ENCODE measurements around the gene KRTAP4-8. TPM values are rescaled to one million over a fixed set of nuclear protein-coding genes. Genes with fewer than 3 reads are reported as not detected.
"Not testable (repeated sequence)": the region's sequence is repeated elsewhere in the genome, so short reads cannot be mapped to it uniquely, and the experiment has no call there.

The KRTAP4-8 gene
- total RNA-seq, 1 experiment from 2014 or later = not detected

GRCh38 chr17:41103896-41104295, 6.0 kb upstream of the KRTAP4-8 start:
- intact Hi-C loops (cut with micrococcal nuclease) = no loop called here
- H3K4me3 ChIP-seq (ENCODE audit: low read length) = peak overlapping the region; percentile 36; the same call in 1 of the 2 replicates
- TSS peak; percentile 69 for BruUV-seq (replicated peaks)
- TF ChIP-seq, protein P1, sequence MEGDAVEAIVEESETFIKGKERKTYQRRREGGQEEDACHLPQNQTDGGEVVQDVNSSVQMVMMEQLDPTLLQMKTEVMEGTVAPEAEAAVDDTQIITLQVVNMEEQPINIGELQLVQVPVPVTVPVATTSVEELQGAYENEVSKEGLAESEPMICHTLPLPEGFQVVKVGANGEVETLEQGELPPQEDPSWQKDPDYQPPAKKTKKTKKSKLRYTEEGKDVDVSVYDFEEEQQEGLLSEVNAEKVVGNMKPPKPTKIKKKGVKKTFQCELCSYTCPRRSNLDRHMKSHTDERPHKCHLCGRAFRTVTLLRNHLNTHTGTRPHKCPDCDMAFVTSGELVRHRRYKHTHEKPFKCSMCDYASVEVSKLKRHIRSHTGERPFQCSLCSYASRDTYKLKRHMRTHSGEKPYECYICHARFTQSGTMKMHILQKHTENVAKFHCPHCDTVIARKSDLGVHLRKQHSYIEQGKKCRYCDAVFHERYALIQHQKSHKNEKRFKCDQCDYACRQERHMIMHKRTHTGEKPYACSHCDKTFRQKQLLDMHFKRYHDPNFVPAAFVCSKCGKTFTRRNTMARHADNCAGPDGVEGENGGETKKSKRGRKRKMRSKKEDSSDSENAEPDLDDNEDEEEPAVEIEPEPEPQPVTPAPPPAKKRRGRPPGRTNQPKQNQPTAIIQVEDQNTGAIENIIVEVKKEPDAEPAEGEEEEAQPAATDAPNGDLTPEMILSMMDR (conservative IDR thresholded peaks at IDR 0.05; ENCODE audit: low read depth, low read length) = no peak
- TF ChIP-seq EZH2 (IDR thresholded peaks at IDR 0.05; ENCODE audit: low read length, unreplicated experiment) = no peak
- H3F3A ChIP-seq (ENCODE audit: low read length, unreplicated experiment) = no peaks in the 10 kb centered on the region
- ChIA-PET POLR2A (ENCODE audit: unreplicated experiment) (interaction anchor here (0.5 kb wide), 1 partner anchor 47 kb away, joined by 3 read pairs; no protein-coding TSS in a partner anchor), CTCF (no interaction called here)
- H3K27me3 ChIP-seq (ENCODE audit: low read length) = no peaks in the 10 kb centered on the region
- H2AFZ ChIP-seq (ENCODE audit: low read length) = no peak overlapping the region
- peak overlapping the region; percentile 27; the same call in 1 of the 2 replicates for H3K27ac ChIP-seq (ENCODE audit: low read length)
- H3K9me2 ChIP-seq (replicated peaks; ENCODE audit: low read length) = no peaks in the 10 kb centered on the region
- H3K79me2 ChIP-seq (ENCODE audit: low read length) = 0 out of 2 replicates have a peak, but pooled peaks cover 5% of the 10 kb centered on the region
- no peak overlapping the region for H3K9ac ChIP-seq (ENCODE audit: low read length)
- DNase-seq (peak; percentile 7), ATAC-seq (no peak)
- H4K20me1 ChIP-seq (ENCODE audit: low read length) = no peaks in the 10 kb centered on the region
- no peaks in the 10 kb centered on the region for H3K36me3 ChIP-seq (ENCODE audit: low read depth, low read length)
- peak overlapping the region; percentile 54 for H3K4me2 ChIP-seq (ENCODE audit: low read length)
- H3K9me3 ChIP-seq (ENCODE audit: low read length) = no peaks in the 10 kb centered on the region
- peaks cover 34% of the 10 kb centered on the region for H3K4me1 ChIP-seq (ENCODE audit: insufficient read depth, low read length)

GRCh38 chr17:41101586-41102259, 3.8 kb upstream of the KRTAP4-8 start, which contains the start of gene KRTAP4-16:
Gene KRTAP4-16, minus strand, starts transcription at chr17:41102209. Its CDS starts 0 bp downstream, at chr17:41102209.
- intact Hi-C loops (cut with micrococcal nuclease) = no loop called here
- H3K36me3 ChIP-seq (ENCODE audit: low read depth, low read length) = no peaks in the 10 kb centered on the region
- H3K9me3 ChIP-seq (ENCODE audit: low read length) = no peaks in the 10 kb centered on the region
- H3K27me3 ChIP-seq (ENCODE audit: low read length) = no peaks in the 10 kb centered on the region
- peak within 1 kb of the TSS; percentile 61 for H3K4me2 ChIP-seq (ENCODE audit: low read length)
- H3F3A ChIP-seq (ENCODE audit: low read length, unreplicated experiment) = no peaks in the 10 kb centered on the region
- 0 out of 2 replicates have a peak within 1 kb of the TSS, but pooled peaks have one; percentile 9 for H3K27ac ChIP-seq (ENCODE audit: low read length)
- DNase-seq (peak; percentile 49), ATAC-seq (no peak)
- TF ChIP-seq EZH2phosphoT487 (IDR thresholded peaks at IDR 0.05; ENCODE audit: borderline replicate concordance, low read length) = no peak
- TF ChIP-seq, protein P1 (conservative IDR thresholded peaks at IDR 0.05; ENCODE audit: low read depth, low read length) = no peak
- no peak for TF ChIP-seq EZH2 (IDR thresholded peaks at IDR 0.05; ENCODE audit: low read length, unreplicated experiment)
- no peak within 1 kb of the TSS for H3K9ac ChIP-seq (ENCODE audit: low read length)
- peaks cover 45% of the 10 kb centered on the region for H3K4me1 ChIP-seq (ENCODE audit: insufficient read depth, low read length)
- H3K4me3 ChIP-seq (ENCODE audit: low read length) = peak within 1 kb of the TSS; percentile 47; the same call in 1 of the 2 replicates
- no peak within 1 kb of the TSS for H2AFZ ChIP-seq (ENCODE audit: low read length)
- BruUV-seq (replicated peaks) = no TSS peak
- CTCF ChIA-PET = no interaction called here
- H3K79me2 ChIP-seq (ENCODE audit: low read length) = 0 out of 2 replicates have a peak, but pooled peaks cover 5% of the 10 kb centered on the region
- no peaks in the 10 kb centered on the region for H3K9me2 ChIP-seq (replicated peaks; ENCODE audit: low read length)
- POLR2A ChIA-PET (ENCODE audit: unreplicated experiment) = no interaction called here
- no peaks in the 10 kb centered on the region for H4K20me1 ChIP-seq (ENCODE audit: low read length)

DNA sequence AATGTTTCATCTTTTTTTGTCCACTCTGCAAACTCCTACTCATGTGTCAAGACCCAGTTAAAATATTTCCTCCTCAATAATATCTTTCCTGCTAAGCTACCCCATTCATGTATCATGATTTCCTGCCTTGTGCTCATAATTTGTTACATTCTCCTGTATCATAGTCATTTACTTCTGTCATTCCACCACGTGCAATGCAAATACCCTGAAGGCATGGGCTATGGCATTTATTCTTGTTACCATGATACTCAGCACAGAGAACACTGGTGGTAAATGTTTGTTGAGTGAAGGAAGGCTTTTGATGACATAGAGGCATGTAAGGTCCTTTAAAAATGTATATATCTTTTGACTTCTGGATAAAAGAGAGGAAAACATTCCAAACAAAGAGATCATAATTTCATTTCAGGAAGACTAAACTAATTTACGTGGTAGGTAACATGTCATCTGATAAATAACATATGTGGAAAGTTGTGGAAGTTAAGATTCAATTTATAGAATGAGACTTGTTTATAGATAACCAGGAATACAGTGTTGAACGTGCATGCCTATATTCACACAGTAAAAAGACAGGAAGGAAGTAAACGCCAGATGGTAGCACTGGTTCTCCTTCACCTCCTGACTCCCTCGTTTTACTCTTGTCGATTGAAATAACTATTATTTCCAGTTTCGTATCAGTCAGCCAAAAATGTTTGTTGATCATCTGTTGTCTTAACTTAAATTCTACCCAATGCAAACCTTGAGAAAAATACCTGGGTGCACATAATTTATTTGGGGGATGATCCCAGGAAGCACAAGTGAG, 1.9 kb upstream of the KRTAP4-8 start:
- H3K9me3 ChIP-seq (ENCODE audit: low read length); CTCF ChIA-PET; H4K20me1 ChIP-seq (ENCODE audit: low read length); H3K9ac ChIP-seq (ENCODE audit: low read length); BruUV-seq (replicated peaks); H3K9me2 ChIP-seq (replicated peaks; ENCODE audit: low read length); H3K79me2 ChIP-seq (ENCODE audit: low read length); POLR2A ChIA-PET (ENCODE audit: unreplicated experiment); H3K27me3 ChIP-seq (ENCODE audit: low read length); intact Hi-C loops (cut with micrococcal nuclease); H3K4me3 ChIP-seq (ENCODE audit: low read length); H3K36me3 ChIP-seq (ENCODE audit: low read depth, low read length); H2AFZ ChIP-seq (ENCODE audit: low read length); H3F3A ChIP-seq (ENCODE audit: low read length, unreplicated experiment): not testable (repeated sequence)
- H3K4me2 ChIP-seq (ENCODE audit: low read length) = peak overlapping the region; percentile 7
- ATAC-seq = peak; percentile 71
- DNase-seq = peak; percentile 97
- H3K27ac ChIP-seq (ENCODE audit: low read length) = peak overlapping the region; percentile 73
- H3K4me1 ChIP-seq (ENCODE audit: insufficient read depth, low read length) = peaks cover 44% of the 10 kb centered on the region

Data from PC-3 (cell line).